ENCODE measurements around the gene SMLR1.

The SMLR1 gene

DNA sequence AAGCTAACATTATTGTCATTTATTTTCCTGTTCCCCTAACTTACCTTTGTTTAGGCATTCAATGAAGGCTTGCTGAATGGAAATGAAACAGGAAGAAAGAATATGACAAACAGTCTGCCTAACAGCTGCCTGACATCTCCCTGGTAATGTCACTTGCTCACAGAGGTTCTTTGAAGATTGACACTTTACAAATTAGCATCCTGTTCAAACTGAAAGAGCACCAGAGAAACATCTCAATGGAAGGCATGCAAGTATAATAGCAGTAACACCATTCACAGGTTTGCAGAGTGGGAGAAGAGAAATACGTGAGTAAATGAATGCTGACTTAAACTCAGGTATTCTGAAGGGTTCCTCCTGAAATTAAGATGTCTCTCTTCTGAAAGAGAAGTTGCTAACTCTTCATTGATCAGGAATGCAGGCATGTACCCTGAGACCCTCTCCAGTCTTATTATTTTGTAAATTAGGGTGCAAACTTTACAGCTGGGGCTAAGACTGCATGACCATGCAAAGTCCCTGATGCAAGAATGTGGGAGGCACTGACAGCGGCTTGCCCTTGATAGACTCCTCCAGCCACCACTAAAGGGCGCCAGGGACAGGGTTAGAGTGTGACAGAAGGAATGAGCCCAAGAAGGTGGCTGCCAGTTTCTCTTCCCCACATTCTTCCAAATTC is 1.3 kb upstream of the SMLR1 start:
- DNase-seq: no peak

DNA sequence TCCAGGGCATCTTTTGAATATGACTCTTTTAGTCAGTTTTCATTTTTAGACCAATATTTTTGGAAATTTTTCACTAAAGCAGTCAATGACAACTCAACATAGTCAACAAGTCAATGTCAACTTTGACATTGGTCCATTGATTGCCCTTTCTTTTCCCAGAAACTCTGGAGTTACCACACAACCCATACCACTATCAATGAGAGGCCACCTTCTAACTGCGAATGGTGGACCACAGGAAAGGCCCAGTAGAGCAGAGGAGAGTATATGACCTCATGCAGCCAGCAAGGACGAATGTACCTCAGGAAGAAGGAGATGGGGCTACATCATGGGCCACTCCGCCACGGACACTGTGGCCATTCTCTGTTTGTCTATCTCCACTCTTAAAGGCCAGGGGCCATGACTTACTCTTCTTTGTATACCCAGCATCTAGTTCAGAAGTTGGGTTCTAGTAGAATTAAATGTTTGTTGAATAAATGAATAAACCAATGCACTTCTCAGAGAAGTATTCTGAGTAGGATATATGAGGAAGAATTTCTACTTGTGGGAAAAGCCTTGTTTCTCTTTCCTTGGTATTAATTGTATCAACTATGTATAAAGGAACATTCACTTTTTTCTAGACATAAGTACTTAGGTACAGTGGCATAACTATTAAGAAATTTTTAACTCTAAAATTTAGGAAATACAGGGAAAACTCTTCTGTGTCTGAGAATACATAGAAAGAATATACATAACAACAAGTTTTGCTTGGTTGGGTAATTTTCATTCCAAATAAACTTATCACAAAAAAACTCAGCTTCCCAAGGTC is 562 bp upstream of the SMLR1 start:
- DNase-seq: no peak

DNA sequence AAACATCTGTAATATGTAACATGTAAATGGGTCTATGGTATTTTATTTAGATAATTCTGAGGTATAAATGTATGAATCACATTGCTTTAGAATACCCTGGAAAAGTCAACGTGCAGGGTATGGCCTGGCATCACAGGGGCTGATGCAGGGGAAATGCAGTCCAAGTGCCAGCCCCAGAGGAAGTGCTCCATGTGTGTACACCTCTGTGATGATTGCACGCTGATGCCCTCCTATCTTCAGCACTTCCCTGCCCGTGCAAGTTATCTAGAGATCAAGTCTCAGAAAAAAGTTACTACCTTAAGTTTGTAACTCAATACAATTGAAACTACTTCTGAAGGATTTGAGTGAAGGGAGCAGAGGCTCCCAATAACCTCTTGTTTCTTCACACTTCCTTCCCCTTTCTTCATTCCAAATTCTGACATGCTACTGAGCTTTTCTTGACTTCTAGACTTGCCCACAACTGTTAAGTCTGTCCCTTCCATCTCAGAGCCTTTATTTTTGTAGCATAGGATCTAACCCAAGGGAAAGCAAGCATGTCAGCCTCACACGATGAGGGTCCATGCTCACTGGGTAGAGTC is 2.2 kb downstream of the SMLR1 start:
- no peak for DNase-seq

DNA sequence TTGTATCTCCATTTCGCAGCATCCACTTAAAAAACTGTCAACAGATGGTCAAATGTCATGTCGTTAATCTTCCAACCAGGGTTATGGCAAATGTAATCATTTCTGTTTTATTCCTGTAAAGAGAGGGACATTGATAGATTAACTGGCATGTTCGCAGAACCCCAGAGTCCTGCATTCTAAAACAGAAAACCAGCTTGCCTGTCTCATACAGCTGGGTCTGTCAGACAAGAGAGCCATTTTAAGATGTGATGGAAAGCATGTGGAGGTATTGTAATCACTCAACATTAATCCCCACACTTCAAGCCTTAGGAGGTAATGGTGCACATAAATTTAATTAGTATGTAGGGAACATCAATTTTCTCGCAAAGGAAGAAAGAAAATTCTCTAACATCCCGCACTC is 4.4 kb downstream of the SMLR1 start:
- DNase-seq: no peak

DNA sequence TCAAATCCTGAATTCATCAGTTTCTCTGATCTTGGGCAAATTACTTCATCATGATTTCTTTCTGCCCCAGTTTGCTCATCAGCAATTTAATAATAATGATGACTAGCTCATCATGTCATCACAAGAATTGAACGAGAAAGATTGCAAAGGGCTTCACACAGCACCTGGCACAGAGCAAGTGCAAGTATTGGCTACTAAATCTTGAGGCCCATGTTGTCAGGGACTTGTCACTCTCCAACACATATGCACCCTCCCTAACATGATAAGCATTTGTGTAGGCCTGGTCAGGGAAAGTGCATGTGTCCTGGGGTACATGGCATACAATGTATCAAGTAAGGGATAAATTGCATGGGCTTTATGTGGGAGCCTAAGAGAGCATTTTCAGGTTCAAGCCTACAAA is 6.4 kb downstream of the SMLR1 start:
- DNase-seq: no peak

DNA sequence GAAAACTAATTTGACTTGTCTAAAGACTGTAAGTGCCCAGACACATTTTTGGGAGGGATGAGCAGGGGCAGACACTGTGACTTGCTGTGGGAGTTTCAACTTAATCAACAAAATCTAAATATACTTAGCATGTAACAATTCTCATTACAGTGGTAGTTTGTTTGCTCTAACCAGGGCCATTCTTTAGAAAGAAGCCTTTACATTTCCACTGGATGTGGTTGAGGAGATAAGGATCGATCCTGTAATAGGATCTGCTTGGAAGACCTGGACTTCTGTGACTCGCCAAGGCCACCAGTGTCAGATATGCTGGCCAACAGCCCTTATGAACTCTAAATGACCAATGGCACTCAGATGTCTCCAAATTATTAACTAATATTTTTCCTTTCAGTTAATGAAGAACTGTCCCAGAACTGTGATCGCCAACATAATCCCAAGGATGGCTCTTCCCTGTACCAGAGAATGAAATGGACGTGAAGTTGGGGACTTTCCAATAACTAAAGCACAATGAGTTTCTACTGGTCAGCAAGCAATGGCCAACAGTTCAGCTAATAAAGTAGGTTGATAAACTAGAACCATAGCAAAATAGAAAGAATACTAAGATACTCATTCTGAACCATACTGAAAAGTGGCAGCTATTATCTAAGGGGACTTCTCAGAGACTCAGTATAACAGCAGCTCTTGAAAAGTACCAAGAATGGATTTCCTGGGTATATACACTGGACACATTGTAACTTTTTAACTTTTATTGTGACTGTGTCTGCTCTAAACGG is 7.5 kb downstream of the SMLR1 start:
- DNase-seq: no peak

DNA sequence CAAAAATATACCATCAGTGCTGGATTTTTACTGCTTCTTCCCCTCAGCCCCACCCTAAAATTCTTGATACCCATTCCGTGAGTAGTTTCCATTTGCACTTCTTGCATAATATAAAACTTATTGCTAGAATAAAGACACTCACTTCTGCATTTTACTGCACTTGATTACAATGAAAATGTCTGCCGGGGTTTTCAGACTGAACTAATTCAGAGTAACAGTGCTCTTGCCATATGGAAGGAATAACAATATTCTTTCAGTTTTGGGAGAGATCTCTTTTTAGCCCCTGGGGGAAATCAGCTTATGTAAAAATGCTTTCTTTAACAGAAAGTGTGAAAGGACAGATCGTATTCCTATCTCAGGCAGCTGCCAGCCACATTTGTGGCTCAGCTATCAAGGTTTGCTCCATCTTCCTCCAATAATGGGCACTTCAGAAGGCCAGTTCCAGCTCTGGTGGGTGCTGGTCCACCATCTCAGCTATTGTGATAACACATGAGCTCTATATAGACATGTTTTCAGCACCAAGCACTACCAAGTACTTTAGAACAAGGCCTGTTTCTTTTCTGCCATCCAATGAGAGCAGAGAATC is 8.9 kb downstream of the SMLR1 start:
- no peak for DNase-seq

DNA sequence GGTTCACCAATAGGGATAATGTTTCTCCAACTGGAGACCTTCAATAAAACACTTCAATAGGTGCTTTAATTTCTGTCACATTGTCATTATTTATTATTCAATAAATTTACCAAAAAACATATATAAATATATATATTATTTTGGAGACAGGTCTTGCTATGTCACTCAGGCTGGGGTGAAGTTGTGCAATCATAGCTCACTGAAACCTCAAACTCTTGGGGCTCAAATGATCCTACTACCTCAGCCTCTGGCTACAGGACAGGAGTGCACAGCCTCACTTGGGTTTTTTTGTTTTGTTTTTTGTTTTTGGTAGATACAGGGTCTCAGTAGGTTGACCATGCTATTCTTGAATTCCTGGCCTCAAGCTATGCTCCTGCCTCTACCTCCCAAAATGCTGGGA is 9.9 kb downstream of the SMLR1 start:
- DNase-seq: no peak

DNA sequence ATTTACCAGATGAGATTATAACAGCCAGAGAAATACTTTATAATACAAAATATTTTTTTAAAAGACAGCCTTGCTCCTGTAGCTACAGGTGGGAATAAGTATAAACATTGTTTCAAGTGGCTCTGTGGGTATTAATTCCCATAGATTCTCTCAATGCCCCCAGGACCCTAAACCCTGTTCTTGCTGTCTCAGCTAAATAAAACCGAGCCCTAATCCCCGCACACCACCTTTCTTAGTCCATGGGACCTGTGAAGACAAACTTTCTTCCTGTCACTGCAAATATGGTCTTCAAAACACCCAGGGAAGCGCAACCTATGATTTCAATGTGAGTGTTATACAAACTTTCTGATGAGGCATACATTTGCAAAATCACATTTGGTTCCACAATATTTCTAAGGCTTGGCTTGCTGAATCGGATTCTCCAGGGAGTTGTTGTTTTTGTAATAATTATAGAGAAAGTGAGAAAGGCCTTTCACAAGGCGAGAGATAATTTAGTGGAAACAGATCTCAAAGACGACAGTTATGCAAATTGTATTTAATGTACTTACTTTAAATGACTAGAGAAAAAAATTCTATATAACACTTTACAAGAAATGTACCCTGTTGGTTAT is 11.1 kb downstream of the SMLR1 start:
- DNase-seq: no peak

DNA sequence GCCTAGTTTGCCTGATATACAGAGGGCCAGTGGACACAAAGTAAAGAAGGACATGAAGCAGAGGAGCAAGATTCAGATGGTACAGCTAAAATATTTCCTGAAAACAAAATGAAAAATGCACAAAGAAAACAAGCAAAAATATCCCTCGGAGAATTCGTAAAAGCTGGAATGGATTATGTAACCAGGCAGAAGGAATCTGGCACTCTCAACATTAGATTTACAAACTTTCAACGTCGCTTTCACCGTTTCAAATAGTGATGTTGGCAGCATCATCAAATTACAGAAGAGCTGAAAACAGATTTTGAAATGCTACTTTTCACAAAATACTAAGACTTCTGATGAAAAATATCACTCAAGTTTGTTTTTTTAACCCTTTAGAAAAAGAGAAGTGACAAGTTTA is 11.7 kb downstream of the SMLR1 start:
- DNase-seq: no peak

DNA sequence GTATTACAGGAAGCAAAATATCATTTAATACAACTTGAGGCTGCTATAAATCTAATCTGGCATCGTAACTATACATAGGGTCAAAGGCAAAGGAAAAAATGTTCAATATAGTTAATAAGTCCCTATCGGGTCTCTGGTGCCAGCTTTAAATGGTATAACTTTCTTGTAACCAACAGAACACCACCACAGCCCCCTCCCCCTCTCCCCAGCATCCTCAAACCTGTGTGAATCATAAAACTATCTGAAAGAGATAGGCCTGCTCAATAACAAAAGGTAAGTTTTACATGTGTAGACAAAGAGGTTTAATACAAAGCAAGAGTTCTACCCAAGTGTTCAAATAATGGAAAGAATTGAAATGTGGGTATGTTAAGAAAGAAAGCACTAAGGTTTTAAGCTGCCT is 12.2 kb downstream of the SMLR1 start:
- no peak for DNase-seq

DNA sequence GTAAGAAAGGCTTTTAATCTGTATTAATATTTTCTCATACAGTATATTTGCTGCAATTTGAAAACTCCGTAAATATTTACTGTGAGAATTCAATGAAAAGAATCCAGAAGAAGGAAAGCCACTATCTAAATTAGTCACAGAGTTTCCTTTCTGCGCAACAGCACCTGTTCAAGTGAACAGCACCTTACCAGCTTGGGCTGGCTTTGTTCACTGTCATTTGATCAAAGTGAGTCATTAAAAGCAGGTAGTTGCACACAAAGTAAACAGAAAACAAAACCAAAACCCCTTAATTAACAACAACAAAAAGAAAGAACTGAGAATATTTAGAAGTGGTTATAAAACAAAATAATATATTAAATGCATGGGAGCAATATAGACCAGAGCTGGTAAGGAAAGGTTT is 12.8 kb downstream of the SMLR1 start:
- no peak for DNase-seq

DNA sequence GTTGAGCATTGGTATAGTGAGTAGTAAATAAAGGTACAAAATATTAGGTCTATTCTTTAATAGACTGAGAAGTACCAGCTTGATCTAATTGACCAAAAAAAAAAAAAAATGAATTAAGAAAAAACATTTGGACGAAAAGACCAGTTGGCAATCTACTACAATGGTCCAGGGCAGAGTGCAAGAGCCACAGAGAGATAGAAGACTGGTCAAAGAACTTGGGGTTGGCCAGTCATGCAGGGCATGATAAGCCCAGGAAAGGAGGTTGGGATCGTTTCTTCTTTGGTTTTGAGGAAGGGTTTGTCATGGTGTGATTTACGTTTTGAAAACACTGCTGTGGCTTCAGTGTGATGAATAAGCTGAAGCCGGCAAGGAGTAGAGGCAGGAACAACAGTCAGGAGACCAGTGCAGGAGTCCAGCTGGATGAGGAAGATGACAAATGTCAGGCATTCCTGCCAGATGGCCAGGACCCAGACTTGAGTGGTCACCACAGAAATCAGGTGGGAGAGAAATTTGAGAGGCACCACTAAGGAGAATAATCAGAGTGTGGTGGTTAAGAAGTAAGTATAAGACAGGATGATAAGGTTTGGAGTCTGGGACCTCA is 14.0 kb downstream of the SMLR1 start:
- no peak for DNase-seq

DNA sequence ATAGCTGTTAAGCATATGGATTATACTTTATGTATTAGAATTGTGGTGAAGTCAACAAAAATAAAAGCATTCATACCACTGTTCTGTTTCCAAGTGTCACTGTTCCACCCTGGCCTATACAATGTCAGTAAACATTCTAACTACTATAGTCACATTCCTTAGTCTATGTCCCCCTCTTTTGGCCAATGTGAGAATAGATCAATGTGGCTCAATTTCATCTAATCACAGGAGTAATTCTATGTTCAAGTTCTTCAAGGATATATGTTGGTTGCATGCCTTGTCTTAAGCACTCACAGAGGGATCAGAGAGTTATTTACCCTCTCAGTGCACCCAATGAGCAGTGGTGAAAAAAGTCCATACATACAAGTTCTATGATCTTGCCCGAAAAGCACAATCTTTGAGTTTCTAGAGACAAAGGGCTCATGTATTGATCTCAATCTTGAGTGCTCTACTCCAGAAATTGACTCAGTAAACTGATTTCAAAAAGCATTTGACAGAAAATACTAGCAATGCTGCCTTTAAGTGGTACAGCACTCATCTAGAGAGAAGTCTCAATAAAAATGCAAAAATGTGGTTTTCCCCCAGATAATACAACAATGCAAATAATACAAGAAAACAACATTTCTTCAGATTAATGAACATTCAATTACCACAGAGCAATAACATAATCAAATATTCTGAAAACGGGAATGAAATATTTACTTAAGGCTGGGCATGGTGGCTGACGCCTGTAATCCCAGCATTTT is 16.5 kb downstream of the SMLR1 start:
- peak in 1 of 2 donors; percentile 8 for DNase-seq

DNA sequence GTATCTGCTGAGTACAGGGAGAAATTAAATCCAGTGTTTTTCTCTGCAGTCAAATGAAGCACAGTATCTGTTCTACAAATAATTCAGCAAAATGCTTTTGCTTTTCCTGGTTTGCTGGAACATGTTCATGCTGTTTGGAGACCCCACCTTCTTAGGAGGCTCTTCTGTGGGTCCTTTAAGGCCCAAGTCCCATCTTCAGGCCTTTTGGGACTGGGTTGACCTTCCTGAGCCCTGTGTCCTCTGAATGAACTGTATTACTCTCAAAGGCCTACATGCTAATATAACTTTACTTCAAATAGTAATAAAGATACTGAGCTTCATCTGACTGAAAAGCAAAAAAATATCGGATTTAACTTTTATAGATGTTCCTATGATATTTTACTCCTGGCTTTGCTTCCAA is 19.3 kb downstream of the SMLR1 start:
- DNase-seq: no peak

DNA sequence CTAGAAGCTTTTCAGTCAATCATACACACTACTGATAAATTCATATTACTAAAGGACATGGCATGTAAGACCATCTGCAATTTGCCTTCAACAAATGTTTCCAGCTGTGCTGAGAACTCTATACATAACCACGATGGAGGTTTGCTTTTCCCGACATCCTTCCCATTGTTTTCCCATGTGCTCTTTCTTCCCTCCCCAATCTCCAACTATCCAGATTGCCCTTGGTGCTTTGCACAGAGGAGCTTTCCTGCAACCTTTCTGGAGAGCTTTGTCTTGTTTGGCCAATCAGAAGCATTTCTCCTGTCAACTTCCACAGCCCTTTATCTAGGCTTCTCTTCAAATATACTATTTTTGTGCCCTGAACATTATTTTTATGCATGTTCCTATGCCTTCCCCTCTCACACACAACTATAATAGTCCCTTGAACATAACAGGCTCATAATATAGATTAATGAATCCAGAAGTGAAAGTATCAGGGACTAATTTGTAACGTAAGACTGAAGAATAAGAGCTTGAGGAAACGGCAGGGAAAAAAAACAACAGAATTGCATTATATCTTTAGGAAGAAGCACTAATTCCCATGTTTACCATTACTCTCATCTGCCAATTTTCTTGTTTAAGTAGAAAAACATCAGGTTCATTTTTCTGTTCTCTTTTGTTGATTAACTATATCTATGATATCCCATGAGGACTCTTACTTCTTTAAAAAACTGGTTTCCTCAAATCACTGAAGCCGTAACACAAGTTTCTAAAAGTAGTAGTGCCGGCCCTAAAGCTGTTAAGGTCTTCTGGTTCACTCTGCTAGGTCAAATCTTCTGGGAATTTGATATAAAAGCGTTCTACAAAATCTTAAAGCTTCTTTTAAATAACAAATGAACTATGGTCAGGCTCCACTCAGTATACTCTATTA is 20.1 kb downstream of the SMLR1 start:
- no peak for DNase-seq

DNA sequence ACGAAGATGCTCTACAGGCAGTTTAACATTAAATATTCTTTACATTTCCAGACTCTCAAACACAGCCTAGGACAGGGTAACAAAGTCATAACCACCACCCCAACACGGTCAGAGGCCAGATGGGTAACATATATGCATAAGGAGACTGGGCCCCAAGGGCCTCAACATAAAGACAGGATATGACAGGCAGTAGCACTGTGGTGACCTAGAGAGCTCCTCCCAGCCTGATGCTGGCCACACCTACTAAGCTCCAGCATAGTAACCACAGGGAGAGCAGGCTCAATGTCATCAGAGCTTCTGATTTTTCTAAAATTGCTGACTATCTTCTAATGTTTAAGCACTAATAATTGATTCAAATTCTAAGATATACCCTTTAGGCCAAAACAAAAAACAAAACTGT is 21.7 kb downstream of the SMLR1 start:
- DNase-seq: no peak

DNA sequence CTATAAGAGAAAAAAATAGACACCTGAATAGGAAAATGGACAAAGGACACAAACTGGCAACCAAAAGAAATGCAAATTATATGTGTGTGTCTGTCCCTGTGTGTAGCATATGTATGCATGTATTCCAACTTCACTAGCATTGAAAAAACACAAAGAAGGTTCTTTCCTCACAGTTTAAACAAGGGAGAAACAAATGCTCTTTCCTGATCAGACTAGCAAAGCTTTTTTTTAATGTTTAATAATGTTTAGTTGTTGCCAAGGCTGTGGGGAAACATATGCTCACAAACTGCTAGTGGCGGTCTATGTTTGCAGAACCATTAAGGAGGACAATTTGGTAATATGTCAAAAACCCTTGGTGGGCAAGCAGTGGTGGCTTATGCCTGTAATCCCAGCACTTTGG is 22.4 kb downstream of the SMLR1 start:
- no peak for DNase-seq

DNA sequence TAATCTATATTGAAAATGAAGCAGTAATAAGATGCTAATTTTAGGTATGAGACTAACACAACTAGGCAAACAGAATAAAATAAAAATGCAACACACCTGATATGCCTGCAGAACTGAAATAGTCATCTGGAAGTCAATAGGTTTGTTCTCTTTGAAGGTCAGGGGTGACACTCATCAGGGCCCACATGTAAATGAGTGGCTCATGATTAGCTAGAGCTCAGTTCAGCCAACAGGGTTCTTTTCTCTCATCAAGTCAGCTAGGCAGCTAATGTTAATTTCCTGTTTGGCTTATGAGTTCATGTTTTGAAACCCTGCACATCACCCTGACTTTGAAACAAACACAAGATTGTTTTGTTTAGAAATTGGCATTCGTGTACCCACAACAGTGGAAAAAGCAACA is 23.8 kb downstream of the SMLR1 start:
- no peak for DNase-seq

DNA sequence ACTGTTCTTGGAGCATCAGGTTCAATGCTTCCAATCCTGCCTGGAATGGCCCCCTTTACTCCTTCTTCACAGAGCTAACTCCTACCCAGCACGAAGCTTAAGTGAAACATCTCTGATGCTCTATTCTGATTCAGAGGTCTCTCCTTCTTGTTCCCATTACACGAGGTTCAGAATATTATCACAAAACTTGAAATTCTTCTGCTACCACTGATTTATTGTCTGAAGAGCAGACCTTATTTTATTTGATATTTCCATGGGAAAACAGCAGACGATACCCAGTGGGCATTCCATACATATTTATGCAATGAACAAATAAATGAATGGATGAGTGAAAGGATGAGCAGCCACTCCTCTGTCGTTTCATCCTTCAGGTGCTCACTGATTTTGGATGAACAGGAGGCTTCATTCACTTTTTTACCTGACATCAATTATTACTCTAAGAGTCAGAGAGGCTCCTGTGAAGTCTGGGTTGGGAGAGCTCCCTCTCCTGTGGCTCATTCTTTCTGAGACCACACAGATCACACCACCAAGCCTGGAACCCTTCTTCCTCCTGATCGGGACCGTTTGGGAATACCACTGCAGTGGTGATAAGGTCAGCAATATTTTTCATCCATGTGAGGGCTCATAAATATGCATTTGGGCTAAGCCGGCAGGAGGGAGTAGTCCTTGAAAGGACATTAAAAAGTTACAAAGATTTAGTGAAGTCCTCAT is 25.8 kb downstream of the SMLR1 start:
- no peak for DNase-seq
